Neural cell (in vitro differentiated cells): ENCODE measurements around the gene IGSF23.

Experiments
- EP300 ChIP-seq: fragments of 450-650 bp; conservative IDR thresholded peaks from 2 replicates; pipeline ENCODE4 v1.6.1; 2014; ENCODE audit warnings: antibody characterized with exemption, mild to moderate bottlenecking, moderate library complexity; ENCODE audit not compliant: poor library complexity, severe bottlenecking
- EZH2 ChIP-seq: fragments of 200-600, 300-800 bp; shearing (Covaris generic), sonication (generic); IDR thresholded peaks from 2 replicates; pipeline ENCODE4 v1.6.1; 2014; ENCODE audit warnings: antibody characterized with exemption, low read length, borderline replicate concordance, mild to moderate bottlenecking; ENCODE audit not compliant: insufficient read depth, poor library complexity, severe bottlenecking
- MXI1 ChIP-seq: fragments of 450-650 bp; conservative IDR thresholded peaks from 2 replicates; pipeline ENCODE4 v1.6.1; 2014; ENCODE audit warnings: antibody characterized with exemption, mild to moderate bottlenecking; ENCODE audit not compliant: poor library complexity, severe bottlenecking
- TF ChIP-seq, protein P1 (sequence below): fragments of 450-650 bp; IDR thresholded peaks from 2 replicates; pipeline ENCODE4 v1.5.1; 2014; ENCODE audit warnings: antibody characterized with exemption, mild to moderate bottlenecking, moderate library complexity; ENCODE audit not compliant: poor library complexity, severe bottlenecking

- no peak for TF ChIP-seq EP300
- TF ChIP-seq, protein P1, sequence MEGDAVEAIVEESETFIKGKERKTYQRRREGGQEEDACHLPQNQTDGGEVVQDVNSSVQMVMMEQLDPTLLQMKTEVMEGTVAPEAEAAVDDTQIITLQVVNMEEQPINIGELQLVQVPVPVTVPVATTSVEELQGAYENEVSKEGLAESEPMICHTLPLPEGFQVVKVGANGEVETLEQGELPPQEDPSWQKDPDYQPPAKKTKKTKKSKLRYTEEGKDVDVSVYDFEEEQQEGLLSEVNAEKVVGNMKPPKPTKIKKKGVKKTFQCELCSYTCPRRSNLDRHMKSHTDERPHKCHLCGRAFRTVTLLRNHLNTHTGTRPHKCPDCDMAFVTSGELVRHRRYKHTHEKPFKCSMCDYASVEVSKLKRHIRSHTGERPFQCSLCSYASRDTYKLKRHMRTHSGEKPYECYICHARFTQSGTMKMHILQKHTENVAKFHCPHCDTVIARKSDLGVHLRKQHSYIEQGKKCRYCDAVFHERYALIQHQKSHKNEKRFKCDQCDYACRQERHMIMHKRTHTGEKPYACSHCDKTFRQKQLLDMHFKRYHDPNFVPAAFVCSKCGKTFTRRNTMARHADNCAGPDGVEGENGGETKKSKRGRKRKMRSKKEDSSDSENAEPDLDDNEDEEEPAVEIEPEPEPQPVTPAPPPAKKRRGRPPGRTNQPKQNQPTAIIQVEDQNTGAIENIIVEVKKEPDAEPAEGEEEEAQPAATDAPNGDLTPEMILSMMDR: no peak
- no peak for TF ChIP-seq MXI1
- no peak for TF ChIP-seq EZH2
These were observed 39.7 kb upstream of the IGSF23 start for GRCh38 chr19:44573627-44574026.
